Amygdala (tissue), 56 donors: ENCODE data around the gene FLACC1.
"Not testable (repeated sequence)": the region's sequence is repeated elsewhere in the genome, so short reads cannot be mapped to it uniquely, and the experiment has no call there.

Experiments
- DNase-seq, 56 donors: peaks; one replicate each; lab custom pipeline; 2025; lab: John Stamatoyannopoulos, UW

FLACC1 gene

GRCh38 chr2:201357221-201357620, at the start of gene FLACC1:
FLACC1 (minus strand) TSS chr2:201357345; CDS start chr2:201351404, 5,941 bp downstream.
- peak in 1 of 56 donors; percentile 4 for DNase-seq

GRCh38 chr2:201406077-201406662, 49.0 kb upstream of the FLACC1 start:
- peak in 3 of 56 donors; percentile 2 to 30 (median 3) for DNase-seq

GRCh38 chr2:201404699-201405280, 47.6 kb upstream of the FLACC1 start:
- DNase-seq, result no peak

- no peak for DNase-seq
Measured at GRCh38 chr2:201403880-201404279, 46.7 kb upstream of the FLACC1 start.

- DNase-seq, result no peak
Measured at GRCh38 chr2:201402651-201403562, 45.8 kb upstream of the FLACC1 start.

- no peak for DNase-seq
Measured at GRCh38 chr2:201401815-201402214, 44.7 kb upstream of the FLACC1 start.

- DNase-seq, result no peak
Measured at GRCh38 chr2:201396595-201396994, 39.5 kb upstream of the FLACC1 start.

- no peak for DNase-seq
Measured at GRCh38 chr2:201383136-201383535, 26.0 kb upstream of the FLACC1 start.

- no peak for DNase-seq
Measured at GRCh38 chr2:201378496-201379397, 21.6 kb upstream of the FLACC1 start.

GRCh38 chr2:201377218-201377617, 20.1 kb upstream of the FLACC1 start:
- DNase-seq, result no peak

GRCh38 chr2:201369775-201370174, 12.6 kb upstream of the FLACC1 start:
- DNase-seq, result no peak

- DNase-seq, result not testable (repeated sequence)
Measured at GRCh38 chr2:201369318-201369717, 12.2 kb upstream of the FLACC1 start.

GRCh38 chr2:201366146-201366545, 9.0 kb upstream of the FLACC1 start:
- no peak for DNase-seq

- DNase-seq, result peak in 1 of 56 donors; percentile 8
Measured at GRCh38 chr2:201363857-201364560, 6.9 kb upstream of the FLACC1 start.

- DNase-seq, result no peak
Measured at GRCh38 chr2:201362396-201362795, 5.3 kb upstream of the FLACC1 start.

- no peak for DNase-seq
Measured at GRCh38 chr2:201361078-201361733, 4.1 kb upstream of the FLACC1 start.

GRCh38 chr2:201360256-201360655, 3.1 kb upstream of the FLACC1 start:
- no peak for DNase-seq

- no peak for DNase-seq
Measured at GRCh38 chr2:201358684-201359083, 1.5 kb upstream of the FLACC1 start.

GRCh38 chr2:201353116-201353515, 4.0 kb downstream of the FLACC1 start:
- DNase-seq, result no peak
